GM13977 (cell line): ENCODE measurements around the gene PSMC2.

Experiments used
- DNase-seq: peaks from one replicate; pipeline ENCODE4 v3.0.0; 2012; ENCODE audit warnings: low spot score
- CTCF ChIP-seq: IDR thresholded peaks from 2 replicates; pipeline ENCODE4 v1.5.1; 2012; ENCODE audit warnings: mild to moderate bottlenecking, control low read depth; ENCODE audit not compliant: insufficient read depth; ENCODE audit errors: extremely low read depth, missing control alignments
- in situ Hi-C: fragments of 300-500 bp; cut with MboI; formaldehyde crosslinking; loops from one replicate; pipeline ENCODE4 v1.12.0; 2022; ENCODE audit warnings: low sequenced_read_pairs, low pct_unique_long_range_greater_than_20kb, mixed read lengths, inconsistent platforms; ENCODE audit not compliant: unreplicated experiment

The PSMC2 gene

DNA sequence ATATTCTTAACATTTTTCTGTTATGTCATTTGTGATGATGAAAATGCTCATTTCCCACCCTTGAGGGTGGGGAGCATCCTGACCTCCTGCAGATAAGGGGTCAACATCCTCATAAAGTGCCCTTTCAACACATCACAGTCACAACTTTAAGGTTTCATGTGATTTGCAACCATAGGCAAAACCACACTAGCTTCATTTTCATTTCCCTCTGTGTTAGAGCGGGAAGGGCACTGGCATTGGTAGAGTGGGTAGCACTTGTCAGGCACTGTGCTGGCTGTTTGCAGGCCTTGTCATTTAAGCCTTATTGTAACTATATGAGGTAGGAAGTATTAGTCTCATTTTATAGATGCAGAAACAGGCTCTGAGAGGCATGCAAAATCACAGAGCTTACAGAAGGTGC, 39.8 kb downstream of the PSMC2 start:
- no peak for DNase-seq
- in situ Hi-C loops, result no loop called here
- TF ChIP-seq CTCF, result no peak

GRCh38 chr7:103388469-103389140, 41.2 kb downstream of the PSMC2 start:
- in situ Hi-C loops, result no loop called here

GRCh38 chr7:103389263-103389662, 41.8 kb downstream of the PSMC2 start:
- DNase-seq, result no peak
- TF ChIP-seq CTCF, result no peak
- in situ Hi-C loops, result no loop called here

More at GRCh38 chr7:103388469-103389140, 41.2 kb downstream of the PSMC2 start:
- no peak for DNase-seq
- TF ChIP-seq CTCF, result no peak

DNA sequence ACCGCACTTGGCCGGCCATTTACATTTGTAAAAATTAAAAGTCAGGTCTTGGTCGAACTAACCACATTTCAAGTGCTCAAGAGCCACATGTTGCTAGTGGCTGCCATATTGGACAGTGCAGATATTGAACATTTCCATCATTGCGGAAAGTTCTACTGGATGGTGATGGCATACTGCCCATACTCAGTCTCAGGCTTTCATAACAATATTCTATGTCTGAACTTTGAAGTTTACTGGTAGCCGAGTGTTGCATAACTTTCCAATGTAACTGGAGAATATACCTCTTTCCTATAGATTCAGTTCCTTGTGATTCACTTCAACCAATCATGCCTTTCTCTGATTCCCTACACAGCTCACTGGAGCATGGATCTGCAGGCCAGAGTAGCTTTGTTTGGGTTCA, 43.7 kb downstream of the PSMC2 start:
- in situ Hi-C loops, result no loop called here
- no peak for TF ChIP-seq CTCF

DNA sequence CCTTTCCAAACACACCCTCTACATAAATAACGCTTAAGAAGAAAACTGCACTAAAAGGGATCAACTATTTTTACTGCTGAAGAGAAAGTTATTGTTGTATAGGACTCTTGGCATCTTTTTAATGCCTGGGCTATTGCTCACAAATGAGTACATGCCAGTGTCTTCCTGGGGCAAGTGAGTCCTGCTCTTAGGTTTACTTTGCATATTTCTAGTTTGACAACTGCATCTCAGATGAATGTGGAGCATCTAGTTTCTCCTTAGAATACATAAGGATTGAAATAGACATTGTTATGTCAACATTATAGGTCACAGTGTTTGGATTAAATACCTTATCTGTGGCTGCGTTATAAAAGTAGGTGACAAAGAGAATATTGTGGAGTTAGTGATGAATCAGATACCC, 44.5 kb downstream of the PSMC2 start:
- in situ Hi-C loops, result no loop called here
- DNase-seq, result no peak
- no peak for TF ChIP-seq CTCF

More for the DNA sequence above, 43.7 kb downstream of the PSMC2 start:
- DNase-seq, result no peak

DNA sequence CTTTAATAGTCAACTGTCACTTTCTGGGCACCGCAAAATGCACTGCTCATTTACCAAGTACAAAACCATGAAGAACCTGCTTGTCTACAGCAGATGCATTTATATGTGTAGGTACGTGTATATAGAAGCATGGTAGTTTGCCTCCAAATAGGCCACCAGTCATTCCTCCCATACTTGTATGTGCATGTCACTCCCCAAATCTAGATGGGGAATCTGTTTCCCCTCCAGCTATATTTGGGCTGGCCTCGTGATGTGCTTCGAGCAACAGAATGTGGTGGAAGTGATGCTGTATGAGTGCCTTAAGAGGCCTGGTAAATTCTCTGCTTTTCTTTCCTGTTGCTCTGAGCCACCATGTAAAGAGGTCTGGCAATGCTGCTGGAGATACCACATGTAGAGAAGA, 47.1 kb downstream of the PSMC2 start:
- no peak for TF ChIP-seq CTCF
- DNase-seq, result no peak
- in situ Hi-C loops, result no loop called here

GRCh38 chr7:103395071-103395470, 47.6 kb downstream of the PSMC2 start:
- no peak for DNase-seq
- no peak for TF ChIP-seq CTCF
- in situ Hi-C loops, result no loop called here
